Endometrial microvascular endothelial cells (primary cell): ENCODE data around the gene DMRTC2. TPM values are rescaled to one million over a fixed set of nuclear protein-coding genes. Genes with fewer than 3 reads are reported as not detected.
"Not testable (repeated sequence)": the region's sequence is repeated elsewhere in the genome, so short reads cannot be mapped to it uniquely, and the experiment has no call there.

Experiments
- in situ Hi-C: cut with HindIII; loops from 2 replicates; pipeline ENCODE4 v1.10.0; 2017; ENCODE audit warnings: low sequenced_read_pairs, low pct_unique_long_range_greater_than_20kb; ENCODE audit errors: inconsistent ontology term
- total RNA-seq: library from RNA; depleted of rRNA; stranded (reverse); fragments of >200 nt; gene quantifications from one replicate; pipeline ENCODE4 v1.2.3, GENCODE V29; 2015; ENCODE audit errors: inconsistent ontology term

DMRTC2 gene
- total RNA-seq, 1 donor from 2014 or later = not detected

DNA sequence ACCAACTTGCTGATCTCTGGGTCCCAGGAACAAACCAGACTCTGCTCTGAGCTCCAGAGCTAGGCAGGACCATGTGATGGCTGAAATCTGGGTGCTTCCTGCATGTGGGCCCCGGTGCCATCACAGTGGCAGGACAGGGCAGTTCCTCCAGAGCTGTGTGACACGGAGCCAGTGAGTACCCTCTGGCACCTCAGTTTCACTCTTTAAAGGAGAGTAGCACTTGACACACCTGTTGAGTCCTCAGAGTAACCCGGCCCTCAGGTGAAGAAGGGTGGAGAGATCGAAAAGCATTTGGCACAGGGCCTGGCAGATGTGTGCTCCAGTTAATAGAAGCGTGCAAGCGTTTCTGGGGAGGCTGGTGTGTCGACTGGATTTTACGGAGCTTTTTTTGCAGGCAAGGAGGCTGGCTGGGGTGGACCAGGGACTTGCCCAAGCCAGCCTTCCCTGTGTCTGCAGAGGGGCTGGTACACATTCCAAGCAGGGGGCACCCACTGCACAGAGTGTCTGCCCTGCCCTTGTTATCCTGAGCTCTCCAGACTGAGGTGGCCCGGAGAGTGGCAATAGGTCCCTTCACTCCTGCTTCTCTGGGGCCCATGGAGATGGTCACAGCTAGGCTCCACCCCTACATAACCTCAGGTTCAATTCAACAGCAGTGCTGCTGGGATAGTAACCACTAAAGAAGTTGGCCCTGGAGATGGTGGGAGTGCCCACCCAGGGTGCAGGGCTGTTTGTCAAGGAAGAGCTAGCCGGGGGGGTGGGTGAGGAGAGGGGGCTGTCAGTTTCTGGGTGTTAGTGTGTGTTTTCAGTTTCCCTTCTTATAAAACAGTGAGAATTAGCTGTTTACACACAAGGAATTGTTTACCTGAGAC lies 23.5 kb downstream of the DMRTC2 start:
- in situ Hi-C loops = no loop called here

DNA sequence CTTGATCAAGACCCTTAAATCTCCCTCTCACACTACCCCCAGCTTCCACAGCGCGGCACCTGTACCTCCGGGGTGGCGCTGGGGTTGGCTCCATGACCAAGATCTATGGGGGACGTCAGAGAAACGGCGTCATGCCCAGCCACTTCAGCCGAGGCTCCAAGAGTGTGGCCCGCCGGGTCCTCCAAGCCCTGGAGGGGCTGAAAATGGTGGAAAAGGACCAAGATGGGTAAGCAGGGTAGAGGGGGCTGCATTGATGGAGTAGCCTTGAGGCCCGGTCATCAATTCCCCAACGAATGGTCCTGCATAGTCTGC lies 24.1 kb downstream of the DMRTC2 start:
- in situ Hi-C loops = no loop called here

DNA sequence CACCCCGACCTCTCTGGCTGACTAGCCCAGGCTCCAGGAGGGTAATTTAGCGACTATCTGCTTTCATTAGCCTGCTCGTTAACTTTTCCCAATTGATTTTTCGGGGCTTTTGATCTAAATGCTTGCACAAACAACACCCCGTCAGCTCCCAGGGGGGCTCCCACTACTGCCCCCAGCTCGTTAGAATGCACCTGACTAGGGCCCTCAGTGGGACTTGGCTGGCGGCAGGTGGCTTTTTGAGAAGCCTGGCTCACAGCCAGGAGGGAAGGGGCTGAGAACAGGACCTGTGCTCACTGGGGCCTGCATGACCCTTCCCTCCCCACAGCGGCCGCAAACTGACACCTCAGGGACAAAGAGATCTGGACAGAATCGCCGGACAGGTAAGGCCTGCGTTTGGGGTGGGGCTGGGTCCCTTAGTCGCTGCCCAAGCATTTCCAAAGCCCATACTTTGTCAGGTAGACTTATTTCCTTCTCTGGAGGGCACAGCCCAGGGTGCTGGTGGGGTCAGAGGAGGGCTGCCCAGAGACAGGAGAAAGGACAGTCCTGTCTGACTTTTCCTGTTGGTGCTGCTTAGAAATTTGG lies 24.6 kb downstream of the DMRTC2 start:
- in situ Hi-C loops = no loop called here

DNA sequence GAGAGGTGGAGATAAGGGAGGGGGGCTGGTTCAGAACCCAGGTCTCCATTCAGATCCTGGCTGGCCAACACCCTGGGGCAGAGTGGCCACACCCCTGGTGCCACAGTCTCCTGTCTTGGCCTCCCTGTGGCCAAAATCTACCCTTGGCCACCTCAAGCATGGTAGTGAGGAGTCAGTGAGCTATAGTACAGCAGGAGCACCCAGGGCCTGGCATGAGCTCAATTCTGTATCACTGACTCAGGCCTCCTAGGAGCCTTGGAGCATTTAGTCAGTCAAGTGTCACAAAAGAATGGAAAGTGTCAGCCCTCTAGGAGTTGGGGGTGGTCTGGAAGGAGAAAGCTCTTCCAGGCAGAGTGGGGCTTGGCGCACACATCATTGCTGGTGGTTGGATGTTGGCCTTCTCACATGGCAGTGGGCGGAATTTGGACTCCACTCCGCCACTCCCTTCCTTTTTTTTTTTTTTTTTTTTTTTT lies 25.6 kb downstream of the DMRTC2 start:
- in situ Hi-C loops = no loop called here

DNA sequence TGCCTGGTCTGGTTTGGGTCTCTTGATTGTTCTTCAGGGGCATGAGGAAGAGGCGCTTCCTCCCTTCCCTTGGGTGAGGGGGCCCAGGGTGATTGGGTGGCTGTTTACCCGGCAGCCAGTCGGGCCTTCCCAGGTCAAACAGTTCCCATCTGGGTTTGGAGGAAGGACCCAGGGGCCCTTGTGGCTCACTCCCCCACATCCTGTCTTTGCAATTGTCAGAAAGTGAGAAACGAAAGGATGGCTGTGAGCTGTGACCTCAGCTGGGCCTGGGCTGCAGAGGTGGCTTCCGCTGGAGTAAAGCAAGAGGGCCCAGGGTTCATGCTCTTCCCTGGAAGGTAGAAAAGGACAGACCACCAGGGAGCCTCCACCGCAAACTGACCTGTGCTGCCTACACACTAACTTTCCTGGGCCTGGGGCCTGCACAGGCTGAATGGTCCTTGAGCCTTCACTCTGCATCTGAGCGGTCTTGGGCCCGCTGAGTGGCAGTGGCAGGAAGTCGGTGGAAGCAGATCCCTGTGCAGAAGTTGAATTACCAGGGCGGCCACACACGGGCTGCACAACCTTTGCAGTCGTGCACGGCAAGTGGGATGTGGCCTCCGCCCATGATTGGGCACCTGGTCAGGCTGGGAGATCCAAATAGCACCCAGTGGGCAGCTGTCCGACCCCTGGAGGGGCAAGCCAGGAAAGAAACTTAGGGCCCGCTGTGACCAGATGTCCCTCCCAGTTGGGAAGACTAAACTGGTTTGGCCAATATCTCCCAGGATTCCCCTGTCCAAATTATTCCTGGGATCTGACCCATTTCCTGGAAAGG lies 26.9 kb downstream of the DMRTC2 start:
- in situ Hi-C loops = no loop called here

DNA sequence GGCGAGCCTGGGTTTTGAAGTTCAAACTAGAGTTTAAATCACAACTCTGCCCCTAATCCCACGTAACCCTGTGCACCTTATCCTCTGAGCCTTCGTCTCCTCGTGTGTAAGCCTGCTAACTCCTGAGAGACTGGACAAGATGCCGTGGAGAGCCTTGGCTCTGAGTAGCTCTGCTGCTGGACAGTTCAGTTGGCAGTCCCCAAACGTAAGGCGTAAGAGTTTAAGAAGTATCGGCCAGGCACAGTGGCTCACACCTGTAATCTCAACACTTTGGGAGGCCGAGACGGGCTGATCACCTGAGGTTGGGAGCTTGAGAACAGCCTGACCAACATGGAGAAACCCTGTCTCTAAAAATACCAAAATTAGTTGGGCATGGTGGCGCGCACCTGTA lies 27.5 kb downstream of the DMRTC2 start:
- in situ Hi-C loops = no loop called here

DNA sequence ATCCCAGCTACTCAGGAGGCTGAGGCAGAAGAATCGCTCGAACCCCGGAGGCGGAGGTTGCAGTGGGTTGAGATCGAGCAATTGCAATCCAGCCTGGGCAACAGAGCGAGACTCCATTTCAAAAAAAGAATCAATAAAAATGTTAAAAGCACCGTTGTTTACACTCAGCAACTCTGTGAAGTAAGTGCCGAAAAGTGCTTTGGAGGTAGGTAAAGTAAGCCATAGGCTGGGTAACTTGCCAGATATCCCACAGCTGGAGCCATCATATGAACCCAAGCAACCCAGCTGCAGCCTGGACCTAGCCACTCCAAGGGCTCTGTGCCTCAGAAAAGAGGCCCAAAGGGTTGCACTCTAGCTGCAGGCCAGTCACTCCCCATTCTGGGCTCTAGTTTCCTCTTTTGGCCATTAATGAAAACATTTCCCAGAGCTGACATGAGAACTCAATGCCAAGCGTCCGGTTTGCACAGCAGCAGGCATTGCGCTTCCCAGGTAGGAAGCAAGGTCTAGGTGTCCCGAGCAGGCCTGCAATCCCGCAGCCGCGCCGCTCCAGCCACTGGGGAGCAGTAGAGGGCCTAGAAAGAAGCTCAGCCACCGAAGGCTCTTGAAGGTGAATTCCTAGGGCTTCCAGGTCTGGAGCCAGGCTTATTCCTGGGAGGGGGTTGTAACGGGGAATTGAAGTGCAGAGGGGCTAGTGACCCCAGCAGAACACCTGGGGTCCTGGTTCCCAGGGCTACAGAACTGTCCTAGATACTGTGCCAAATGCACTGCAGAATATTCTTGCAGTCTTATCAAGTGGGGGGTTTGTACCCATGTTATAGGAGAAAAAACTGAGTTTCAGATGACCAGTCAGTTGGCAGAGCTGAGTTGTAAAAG lies 28.2 kb downstream of the DMRTC2 start:
- in situ Hi-C loops = no loop called here

DNA sequence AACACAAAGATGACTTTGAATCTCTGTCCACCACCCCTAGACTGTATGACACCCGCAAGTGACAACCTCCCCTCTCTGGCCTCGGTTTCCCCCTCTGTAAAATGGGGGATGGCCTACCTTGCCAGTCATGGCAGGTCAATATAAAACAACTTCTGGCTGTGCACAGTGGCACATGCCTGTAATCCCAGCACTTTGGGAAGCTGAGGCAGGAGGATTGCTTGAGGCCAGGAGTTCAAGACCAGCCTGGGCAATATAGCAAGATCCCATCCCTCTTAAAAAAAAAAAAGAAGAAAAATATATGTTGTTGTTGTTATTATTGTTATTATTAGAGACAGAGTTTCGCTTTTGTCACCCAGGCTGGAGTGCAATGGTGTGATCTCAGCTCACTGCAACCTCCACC lies 31.1 kb downstream of the DMRTC2 start:
- in situ Hi-C loops = not testable (repeated sequence)

DNA sequence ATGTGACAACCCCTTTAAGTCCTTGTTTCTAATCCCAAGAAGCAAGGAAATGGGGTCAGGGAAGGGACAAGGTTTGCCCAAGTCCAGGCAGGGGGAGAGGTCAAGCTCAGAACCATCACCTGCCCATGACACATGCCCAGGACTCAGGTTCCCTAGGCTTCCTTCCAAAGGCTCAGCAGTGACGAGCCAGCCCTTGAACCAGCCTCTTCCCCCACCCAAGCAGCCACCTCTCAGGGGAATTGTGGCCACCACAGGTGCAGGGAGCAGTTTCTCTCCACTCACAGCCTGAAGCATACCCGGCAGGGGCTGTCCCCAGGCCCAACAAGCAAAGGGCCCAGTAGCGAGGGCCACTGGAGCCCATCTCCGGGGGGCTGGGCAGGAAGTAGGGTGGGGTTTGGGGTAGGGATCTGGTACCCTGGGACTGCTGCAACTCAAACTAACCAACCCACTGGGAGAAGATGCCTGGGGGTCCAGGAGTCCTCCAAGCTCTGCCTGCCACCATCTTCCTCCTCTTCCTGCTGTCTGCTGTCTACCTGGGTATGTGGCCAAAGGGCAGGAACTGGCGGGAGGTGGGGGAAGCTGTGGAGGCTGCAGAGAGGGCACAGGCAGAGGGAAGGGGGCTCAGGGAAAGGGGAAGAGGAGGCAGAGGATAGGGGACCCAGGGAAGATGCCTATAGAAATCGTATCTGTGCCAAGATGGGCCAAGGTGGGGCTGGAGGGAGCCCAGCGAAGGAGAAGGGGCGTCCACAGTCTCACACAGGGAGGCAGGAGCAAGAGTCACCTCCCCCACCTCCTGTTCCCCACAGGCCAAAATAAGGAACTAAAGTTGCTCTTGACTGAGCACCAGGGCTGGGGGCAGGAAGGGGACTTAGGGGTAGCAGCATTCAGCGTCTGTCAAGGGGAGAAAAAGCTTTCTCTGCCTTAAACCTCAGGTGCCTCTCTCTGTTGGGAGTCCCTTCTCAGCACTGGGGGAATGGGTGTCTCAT lies 32.3 kb downstream of the DMRTC2 start, which contains the start of gene CD79A:
CD79A (plus strand) TSS at position 433 of the 986 bp plus-strand sequence; CDS start at position 459, 26 bp downstream.
- in situ Hi-C loops = no loop called here

DNA sequence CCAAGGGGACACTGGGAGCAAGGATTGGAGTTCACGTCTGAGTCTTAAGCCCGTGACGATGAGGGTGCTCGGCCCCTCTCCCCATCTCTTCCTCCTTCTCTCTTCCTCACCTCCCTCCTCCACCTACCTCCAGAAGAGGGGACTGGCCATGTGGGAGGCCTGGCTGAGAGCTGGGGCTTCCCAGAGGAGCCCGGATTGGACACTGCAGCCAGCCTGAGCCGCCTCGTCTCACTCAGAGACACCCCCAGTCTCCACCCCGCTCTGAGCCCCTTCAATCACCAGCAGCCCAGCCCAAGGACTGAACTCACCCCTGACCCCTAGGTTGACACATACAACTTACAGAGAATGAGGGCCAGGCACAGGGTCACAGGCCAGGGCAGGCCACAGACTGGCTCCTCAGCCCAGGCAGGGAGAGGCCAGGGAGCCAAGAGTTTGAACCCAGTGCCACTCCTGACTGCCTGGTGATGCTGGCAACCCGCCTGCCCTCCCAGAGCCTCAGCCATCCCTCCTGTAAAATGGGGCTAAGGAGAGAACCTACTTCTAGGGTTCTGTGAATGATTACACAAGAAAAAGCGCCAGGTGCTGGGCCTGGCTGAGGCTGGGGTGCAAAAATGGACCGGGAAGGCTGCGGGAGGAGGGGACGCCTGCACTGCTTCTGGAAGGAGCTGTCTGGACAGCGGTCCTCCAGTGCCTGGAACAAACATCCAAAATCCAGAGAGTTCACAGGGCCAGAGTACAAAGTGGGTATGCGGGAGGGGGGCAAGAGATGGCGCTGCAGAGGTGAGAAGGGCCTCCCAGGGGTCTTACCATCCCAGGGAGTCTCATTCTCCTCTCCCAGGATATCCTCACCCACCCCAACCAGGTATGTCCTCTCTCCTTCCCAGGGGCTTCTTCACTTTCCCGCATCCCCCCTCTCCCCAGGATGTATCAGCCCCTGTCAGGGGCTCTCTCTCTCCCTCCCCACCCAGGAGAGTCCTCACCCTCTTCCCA lies 33.4 kb downstream of the DMRTC2 start:
- in situ Hi-C loops = no loop called here

DNA sequence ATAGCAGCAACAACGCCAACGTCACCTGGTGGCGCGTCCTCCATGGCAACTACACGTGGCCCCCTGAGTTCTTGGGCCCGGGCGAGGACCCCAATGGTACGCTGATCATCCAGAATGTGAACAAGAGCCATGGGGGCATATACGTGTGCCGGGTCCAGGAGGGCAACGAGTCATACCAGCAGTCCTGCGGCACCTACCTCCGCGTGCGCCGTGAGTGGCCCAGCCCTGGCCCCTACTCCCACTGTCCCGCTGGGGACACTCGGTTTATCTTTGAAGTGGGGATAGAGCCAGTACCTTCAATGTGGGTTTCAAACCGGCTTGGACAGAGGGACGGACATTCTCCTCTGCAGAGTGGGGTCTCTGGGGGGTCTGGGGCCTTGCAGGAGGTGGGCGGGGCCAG lies 34.2 kb downstream of the DMRTC2 start:
- in situ Hi-C loops = no loop called here

DNA sequence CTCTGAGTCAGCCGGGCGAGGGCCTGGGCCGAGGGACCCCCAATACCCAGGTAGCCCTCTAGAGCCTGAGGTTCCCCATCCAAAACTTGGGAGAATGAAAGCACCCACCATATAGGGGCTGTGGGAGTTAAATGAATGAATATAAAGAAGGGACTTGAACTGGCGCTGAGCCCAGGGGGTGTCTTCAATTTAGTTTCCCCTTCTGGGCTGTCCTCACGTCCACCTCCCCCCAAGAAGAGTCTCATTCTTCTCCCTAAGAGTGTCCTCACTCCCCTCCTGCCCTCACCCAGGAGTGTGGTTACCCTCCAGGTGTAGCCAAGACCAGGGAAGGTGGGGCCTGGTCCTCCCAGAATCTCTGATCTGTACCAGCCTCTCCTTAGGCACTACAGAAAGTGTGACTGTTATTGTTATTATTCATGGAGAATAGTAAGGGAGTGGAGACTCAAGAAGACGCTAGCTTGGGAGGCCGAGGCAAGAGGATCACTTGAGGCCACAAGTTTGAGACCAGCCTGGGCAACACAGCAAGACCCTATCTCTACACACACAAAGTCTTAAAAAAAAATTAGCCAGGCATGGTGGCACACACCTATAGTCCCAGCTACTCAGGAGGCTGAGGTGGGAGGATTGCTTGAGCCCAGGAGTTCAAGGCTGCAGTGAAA lies 35.0 kb downstream of the DMRTC2 start:
- in situ Hi-C loops = no loop called here

DNA sequence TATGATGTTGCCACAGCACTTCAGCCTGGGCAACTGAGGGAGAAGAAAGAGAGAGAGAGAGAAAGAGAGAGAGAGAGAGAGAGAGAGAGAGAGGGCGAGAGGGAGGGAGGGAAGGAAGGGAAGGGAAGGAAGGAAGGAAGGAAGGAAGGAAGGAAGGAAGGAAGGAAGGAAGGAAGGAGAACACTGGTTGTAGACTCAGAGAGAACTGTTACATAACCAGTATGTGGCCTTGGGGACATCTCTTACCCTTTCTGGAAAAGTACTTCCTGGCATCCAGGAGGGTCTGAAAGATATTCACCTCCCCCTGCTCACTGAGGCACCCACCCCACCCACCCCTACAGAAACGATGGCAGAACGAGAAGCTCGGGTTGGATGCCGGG lies 35.5 kb downstream of the DMRTC2 start:
- in situ Hi-C loops = no loop called here

DNA sequence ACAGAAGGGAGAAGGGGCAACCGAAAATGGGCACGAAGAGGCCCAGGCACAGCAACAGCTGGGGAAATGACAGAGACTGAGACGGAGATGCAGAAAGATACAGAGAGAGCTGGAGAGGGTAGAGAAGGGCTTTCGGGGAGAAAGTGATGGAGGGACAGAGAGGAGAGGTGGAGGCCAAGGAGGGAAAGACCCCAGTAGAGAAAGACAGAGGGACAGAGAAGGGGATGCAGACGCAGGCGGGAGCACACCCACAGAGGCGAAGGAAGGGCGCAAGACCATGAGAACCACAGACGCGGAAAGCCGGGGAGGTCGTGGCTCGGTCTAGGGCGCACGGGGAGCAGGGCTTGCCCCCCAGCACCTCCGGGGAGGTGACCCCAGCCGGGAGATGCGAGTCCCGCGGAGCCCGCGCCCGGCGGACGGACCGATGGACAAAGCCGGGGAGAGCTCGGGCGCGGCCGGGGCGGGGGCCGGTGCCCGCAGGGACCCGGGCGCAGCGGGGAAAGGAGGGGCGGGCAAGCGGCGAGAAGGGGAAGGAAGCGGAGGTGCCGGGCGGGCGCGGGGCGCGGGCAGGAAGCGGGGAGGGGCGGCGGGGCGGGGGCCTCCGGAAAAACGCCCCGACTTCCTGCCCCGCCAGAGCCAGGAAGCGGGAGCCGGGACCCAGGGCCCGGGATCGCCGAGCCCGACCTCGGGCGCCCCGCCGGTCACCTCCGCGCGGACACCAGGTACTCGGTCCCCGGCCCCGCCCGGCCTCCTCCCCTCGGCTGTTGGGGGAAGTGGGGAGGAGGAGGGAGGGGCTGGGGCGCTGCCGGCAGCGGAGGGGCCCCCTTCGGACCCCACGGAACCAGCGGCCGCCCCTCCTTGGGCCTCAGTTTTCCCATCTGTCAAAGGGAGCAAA lies 38.0 kb downstream of the DMRTC2 start, which contains the start of gene ARHGEF1:
ARHGEF1 (plus strand) TSS at position 617 of the 895 bp plus-strand sequence. CDS start 4,899 bp downstream, outside the sequence.
- in situ Hi-C loops = no loop called here

DNA sequence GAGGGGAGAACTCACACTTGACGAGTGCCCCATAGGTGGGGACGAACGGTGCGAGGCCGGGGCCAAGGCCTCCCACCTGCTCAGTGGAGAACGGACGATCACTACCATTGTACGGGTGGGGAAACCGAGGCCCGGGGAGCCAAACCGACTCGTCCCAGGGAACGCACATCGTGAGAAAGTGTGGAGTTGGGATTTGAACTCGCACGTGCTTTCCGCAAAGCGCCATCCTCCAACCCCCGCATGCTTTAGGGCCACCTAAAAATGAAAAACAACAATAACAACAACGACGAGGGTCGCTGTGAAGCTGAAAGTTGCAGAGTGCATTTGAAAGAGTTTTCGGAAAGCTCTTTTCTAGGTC lies 38.6 kb downstream of the DMRTC2 start:
- in situ Hi-C loops = no loop called here
